Right renal cortex interstitium (tissue), 3 donors: ENCODE data around the gene DYNLL1. TPM values are rescaled to one million over a fixed set of nuclear protein-coding genes. Genes with fewer than 3 reads are reported as not detected.

Source experiments
- DNase-seq, 3 donors: peaks; one replicate each; pipeline ENCODE4 v3.0.0-alpha.2; 2013; ENCODE audit warnings: low read depth in 3 of 3, low spot score in 2 of 3
- polyA plus RNA-seq, 3 donors: library from polyadenylated mRNA; unstranded; fragments of 120-200 nt; gene quantifications; one replicate each; pipeline ENCODE4 v1.2.1, GENCODE V29; 2013; ENCODE audit not compliant: insufficient read length in 3 of 3

Gene DYNLL1
- polyA plus RNA-seq, 3 donors = 480 to 578 (median 536) TPM

- no peak for DNase-seq
Observed at GRCh38 chr12:120546050-120546386, 50.1 kb downstream of the DYNLL1 start.

Other genes with a start within 250 kb of the DYNLL1 start
- gene PXN, start 230.4 kb upstream of the DYNLL1 start, polyA plus RNA-seq = 10 to 100 TPM; 52.8 to 58.9 (median 56.8) TPM
- not detected for gene RNU4-2, start 204.2 kb upstream of the DYNLL1 start, polyA plus RNA-seq
- not detected for gene RNU4-1, start 202.9 kb upstream of the DYNLL1 start, polyA plus RNA-seq
- 1 to 10 TPM; 4.2 to 5.8 (median 5.2) TPM for gene SIRT4, start 193.8 kb upstream of the DYNLL1 start, polyA plus RNA-seq
- under 1 TPM; 0.31 to 0.49 (median 0.40) TPM for gene PLA2G1B, start 168.3 kb upstream of the DYNLL1 start, polyA plus RNA-seq
- 10 to 100 TPM; 15.5 to 18.3 (median 15.8) TPM for gene MSI1, start 126.9 kb upstream of the DYNLL1 start, polyA plus RNA-seq
- gene COX6A1, start 58.0 kb upstream of the DYNLL1 start, polyA plus RNA-seq = 100 to 1,000 TPM; 293 to 339 (median 323) TPM
- 10 to 100 TPM; 45.7 to 50.4 (median 49.2) TPM for gene TRIAP1, start 49.7 kb upstream of the DYNLL1 start, polyA plus RNA-seq
- gene GATC, start 49.7 kb upstream of the DYNLL1 start, polyA plus RNA-seq = 10 to 100 TPM; 32.7 to 34.3 (median 33.9) TPM
- gene SRSF9, start 26.4 kb upstream of the DYNLL1 start, polyA plus RNA-seq = 100 to 1,000 TPM; 204 to 236 (median 228) TPM
- gene COQ5, start 33.0 kb downstream of the DYNLL1 start, polyA plus RNA-seq = 10 to 100 TPM; 65.0 to 75.4 (median 68.3) TPM
- 100 to 1,000 TPM; 237 to 303 (median 280) TPM for gene RNF10, start 38.2 kb downstream of the DYNLL1 start, polyA plus RNA-seq
- 10 to 100 TPM; 45.9 to 54.5 (median 47.4) TPM for gene POP5, start 85.3 kb downstream of the DYNLL1 start, polyA plus RNA-seq
- gene CABP1, start 144.5 kb downstream of the DYNLL1 start, polyA plus RNA-seq = 1 to 10 TPM; 5.6 to 6.4 (median 5.8) TPM
- gene MLEC, start 191.0 kb downstream of the DYNLL1 start, polyA plus RNA-seq = 100 to 1,000 TPM; 177 to 191 (median 185) TPM
- gene UNC119B, start 214.3 kb downstream of the DYNLL1 start, polyA plus RNA-seq = 10 to 100 TPM; 77.5 to 88.9 (median 81.4) TPM
- gene ACADS, start 229.7 kb downstream of the DYNLL1 start, polyA plus RNA-seq = 10 to 100 TPM; 15.8 to 19.9 (median 16.8) TPM